Natural killer cell (primary cell): ENCODE measurements around the gene CASQ2. TPM values are rescaled to one million over a fixed set of nuclear protein-coding genes. Genes with fewer than 3 reads are reported as not detected.

Experiments
- ATAC-seq, 3 donors: fragments of 150-1000 bp in 2 of 3; fragments of 200-7000 bp in 1 of 3; cut with Tn5 transposase; 1 replicate in 1 of 3; 2 replicates in 2 of 3; pipeline ENCODE4 v1.10.0; 2021; ENCODE audit warnings: mild to moderate bottlenecking in 2 of 3, moderate library complexity in 2 of 3
- DNase-seq, 2 donors: peaks; one replicate each; pipeline versions ENCODE4 v3.0.0 to v3.0.0-alpha.2; 2013 to 2021; ENCODE audit warnings: mixed read lengths in 1 of 2
- H3K27ac ChIP-seq: one replicate; pipeline ENCODE4 v1.5.1; 2013; ENCODE audit warnings: mild to moderate bottlenecking, low read length
- H3K27me3 ChIP-seq: one replicate; pipeline ENCODE4 v1.6.1; 2013; ENCODE audit warnings: low read length; ENCODE audit not compliant: control insufficient read depth, insufficient read depth
- H3K36me3 ChIP-seq: one replicate; pipeline ENCODE4 v1.6.1; 2013; ENCODE audit warnings: low read length; ENCODE audit not compliant: control insufficient read depth, insufficient read depth
- H3K4me1 ChIP-seq: one replicate; pipeline ENCODE4 v1.6.1; 2013; ENCODE audit warnings: low read length; ENCODE audit not compliant: control insufficient read depth, insufficient read depth
- H3K4me3 ChIP-seq: one replicate; pipeline ENCODE4 v1.5.1; 2013; ENCODE audit warnings: low read length
- H3K9me3 ChIP-seq: one replicate; pipeline ENCODE4 v1.6.1; 2013; ENCODE audit warnings: low read length; ENCODE audit not compliant: control insufficient read depth, insufficient read depth
- H3K27ac Mint-ChIP-seq, 2 donors: one replicate each; pipeline ENCODE4 v1.8.0; 2022; ENCODE audit warnings: mild to moderate bottlenecking in 2 of 2, mixed read lengths in 2 of 2, moderate library complexity in 1 of 2
- H3K27me3 Mint-ChIP-seq, 2 donors: one replicate each; pipeline ENCODE4 v1.8.0; 2022; ENCODE audit warnings: low read depth in 2 of 2, mixed read lengths in 2 of 2
- H3K36me3 Mint-ChIP-seq: one replicate; pipeline ENCODE4 v1.8.0; 2022; ENCODE audit warnings: mixed read lengths
- H3K4me1 Mint-ChIP-seq, 2 donors: one replicate each; pipeline ENCODE4 v1.8.0; 2022; ENCODE audit warnings: mixed read lengths in 2 of 2
- H3K4me3 Mint-ChIP-seq: one replicate; pipeline ENCODE4 v1.8.0; 2022; ENCODE audit warnings: mild to moderate bottlenecking, moderate library complexity, mixed read lengths
- H3K9me3 Mint-ChIP-seq, 2 donors: one replicate each; pipeline ENCODE4 v1.8.0; 2022; ENCODE audit warnings: mixed read lengths in 2 of 2
- CTCF ChIP-seq: fragments of 200-600 bp; IDR thresholded peaks from one replicate; pipeline ENCODE4 v1.8.0; 2022; ENCODE audit warnings: antibody characterized with exemption
- WGBS: methylation state at CpG from one replicate; pipeline ENCODE4 v1.1.7; 2013; ENCODE audit warnings: missing lambda C conversion rate; ENCODE audit not compliant: insufficient coverage; 5-methylcytosine and 5-hydroxymethylcytosine counted together
- intact Hi-C: fragments of 100-400 bp; cut with micrococcal nuclease; formaldehyde crosslinking; loops from one replicate; pipeline ENCODE4 v1.14.2; 2022
- total RNA-seq, 4 donors: library from RNA; stranded (reverse); fragments of 120-200 nt in 1 of 4; gene quantifications; one replicate each; pipeline versions ENCODE4 v1.2.3 to v1.2.4, GENCODE V29; 2013 to 2022

The CASQ2 gene
- total RNA-seq, 3 donors from 2014 or later (not counting 1 experiment from before 2014, with no cell fraction given): not detected

- TF ChIP-seq CTCF: no peak
- DNase-seq (no peak), ATAC-seq (no peak)
- Mint-ChIP-seq H3K27me3 (peaks cover 16 to 17% of the 10 kb centered on the region in 2 donors), H3K27ac (no peak overlapping the region), H3K36me3 (no peaks in the 10 kb centered on the region), H3K9me3 (no peaks in the 10 kb centered on the region), H3K4me3 (no peak overlapping the region), H3K4me1 (no peaks in the 10 kb centered on the region)
- Histone ChIP-seq H3K27ac (no peak overlapping the region), H3K4me3 (no peak overlapping the region), H3K4me1 (no peaks in the 10 kb centered on the region), H3K9me3 (no peaks in the 10 kb centered on the region), H3K27me3 (no peaks in the 10 kb centered on the region), H3K36me3 (no peaks in the 10 kb centered on the region)
- intact Hi-C loops: no loop called here
- WGBS: 91% methylated on average over 1 of the region's 1 CpG
Measured at GRCh38 chr1:115765091-115765490, 3.4 kb downstream of the CASQ2 start.

- no peak for ATAC-seq
- no peak for TF ChIP-seq CTCF
- WGBS: 18% methylated on average over 1 of the region's 1 CpG
- Mint-ChIP-seq H3K27ac (no peak overlapping the region), H3K4me3 (no peak overlapping the region), H3K4me1 (no peaks in the 10 kb centered on the region), H3K9me3 (no peaks in the 10 kb centered on the region), H3K27me3 (peaks cover 12 to 16% of the 10 kb centered on the region in 2 donors), H3K36me3 (no peaks in the 10 kb centered on the region)
- DNase-seq: no peak
- H3K36me3 ChIP-seq: no peaks in the 10 kb centered on the region
- no peaks in the 10 kb centered on the region for H3K9me3 ChIP-seq
- H3K4me1 ChIP-seq: no peaks in the 10 kb centered on the region
- no peak overlapping the region for H3K4me3 ChIP-seq
- intact Hi-C loops: no loop called here
- H3K27me3 ChIP-seq: no peaks in the 10 kb centered on the region
- no peak overlapping the region for H3K27ac ChIP-seq
Measured at GRCh38 chr1:115764541-115764940, 4.0 kb downstream of the CASQ2 start.

GRCh38 chr1:115762779-115763178 lies 5.7 kb downstream of the CASQ2 start:
- no peak overlapping the region for H3K4me3 ChIP-seq
- Mint-ChIP-seq H3K27me3 (peaks cover 7 to 16% of the 10 kb centered on the region in 2 donors), H3K9me3 (no peaks in the 10 kb centered on the region), H3K36me3 (no peaks in the 10 kb centered on the region), H3K4me1 (no peaks in the 10 kb centered on the region), H3K27ac (no peak overlapping the region), H3K4me3 (no peak overlapping the region)
- 83% methylated on average over 3 of the region's 3 CpGs for WGBS
- H3K4me1 ChIP-seq: no peaks in the 10 kb centered on the region
- no peak overlapping the region for H3K27ac ChIP-seq
- DNase-seq: no peak
- no peaks in the 10 kb centered on the region for H3K27me3 ChIP-seq
- H3K36me3 ChIP-seq: no peaks in the 10 kb centered on the region
- no peaks in the 10 kb centered on the region for H3K9me3 ChIP-seq
- intact Hi-C loops: no loop called here
- TF ChIP-seq CTCF: no peak
- ATAC-seq: no peak

- no peak for DNase-seq
- Mint-ChIP-seq H3K4me1 (no peaks in the 10 kb centered on the region), H3K9me3 (no peaks in the 10 kb centered on the region), H3K36me3 (no peaks in the 10 kb centered on the region), H3K4me3 (no peak overlapping the region), H3K27me3 (peaks cover 7 to 16% of the 10 kb centered on the region in 2 donors), H3K27ac (no peak overlapping the region)
- H3K4me1 ChIP-seq: no peaks in the 10 kb centered on the region
- 97% methylated on average over 7 of the region's 7 CpGs for WGBS
- H3K27ac ChIP-seq: no peak overlapping the region
- ATAC-seq: no peak
- H3K9me3 ChIP-seq: no peaks in the 10 kb centered on the region
- no peaks in the 10 kb centered on the region for H3K27me3 ChIP-seq
- H3K4me3 ChIP-seq: no peak overlapping the region
- no peak for TF ChIP-seq CTCF
- no peaks in the 10 kb centered on the region for H3K36me3 ChIP-seq
- intact Hi-C loops: no loop called here
Measured at GRCh38 chr1:115761601-115762302, 6.8 kb downstream of the CASQ2 start.
